Activated CD8-positive, alpha-beta memory T cell treated with anti-CD3 and anti-CD28 coated beads, Interleukin-2, amount 50 U/mL, for 1 hour (primary cell): ENCODE results near the gene MAGEB10.
"Not testable (repeated sequence)": the region's sequence is repeated elsewhere in the genome, so short reads cannot be mapped to it uniquely, and the experiment has no call there.

ENCODE experiments used
- DNase-seq: peaks from one replicate; pipeline ENCODE4 v3.0.0-alpha.2; 2020; ENCODE audit errors: extremely low read depth

MAGEB10 gene

GRCh38 chrX:27807690-27808089 is at the start of gene MAGEB10:
TSS of gene MAGEB10 (plus strand) at chrX:27807990. CDS start at chrX:27821307, 13,317 bp downstream.
- DNase-seq = no peak

- no peak for DNase-seq
Measured at GRCh38 chrX:27765718-27766117, 42.1 kb upstream of the MAGEB10 start.

- DNase-seq = no peak
Measured at GRCh38 chrX:27767387-27767786, 40.4 kb upstream of the MAGEB10 start.

- DNase-seq = no peak
Measured at GRCh38 chrX:27775984-27776383, 31.8 kb upstream of the MAGEB10 start.

- no peak for DNase-seq
Measured at GRCh38 chrX:27796640-27797257, 11.0 kb upstream of the MAGEB10 start.

GRCh38 chrX:27797575-27797974 is 10.2 kb upstream of the MAGEB10 start:
- DNase-seq = no peak

- DNase-seq = no peak
Measured at GRCh38 chrX:27808226-27808625, 436 bp downstream of the MAGEB10 start.

GRCh38 chrX:27808991-27809859 is 1.4 kb downstream of the MAGEB10 start:
- not testable (repeated sequence) for DNase-seq

- no peak for DNase-seq
Measured at GRCh38 chrX:27815209-27815608, 7.4 kb downstream of the MAGEB10 start.

- DNase-seq = no peak
Measured at GRCh38 chrX:27823812-27824211, 16.0 kb downstream of the MAGEB10 start.

- no peak for DNase-seq
Measured at GRCh38 chrX:27838185-27838584, 30.4 kb downstream of the MAGEB10 start.

- no peak for DNase-seq
Measured at GRCh38 chrX:27840881-27841280, 33.1 kb downstream of the MAGEB10 start.

- DNase-seq = no peak
Measured at GRCh38 chrX:27842859-27843258, 35.1 kb downstream of the MAGEB10 start.

GRCh38 chrX:27860337-27860736 is 52.5 kb downstream of the MAGEB10 start:
- DNase-seq = no peak

GRCh38 chrX:27863809-27864208 is 56.0 kb downstream of the MAGEB10 start:
- no peak for DNase-seq
